HG03457 (cell line): Measurements from ENCODE around the gene GPR173.

Experiments used
- ATAC-seq: cut with Tn5 transposase; IDR thresholded peaks from one replicate; pipeline ENCODE4 v1.9.1; 2021; ENCODE audit warnings: moderate number of reproducible peaks; ENCODE audit not compliant: unreplicated experiment

GPR173 gene

DNA sequence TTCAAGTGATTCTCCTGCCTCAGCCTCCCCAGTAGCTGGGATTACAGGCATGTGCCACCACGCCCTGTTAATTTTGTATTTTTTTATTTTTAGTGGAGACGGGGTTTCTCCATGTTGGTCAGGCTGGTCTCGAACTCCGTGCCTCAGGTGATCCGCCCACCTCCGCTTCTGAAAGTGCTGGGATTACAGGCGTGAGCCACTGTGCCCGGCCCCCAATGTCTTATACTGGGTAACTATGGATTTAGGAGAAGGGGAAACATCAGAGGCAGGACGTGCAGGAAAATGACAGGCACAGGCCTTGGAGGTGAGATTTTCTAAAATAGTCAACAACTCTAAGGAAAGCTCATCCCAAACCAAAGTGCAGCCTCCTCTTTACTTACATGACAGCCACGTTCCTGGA, 22.5 kb downstream of the GPR173 start:
- no peak for ATAC-seq

DNA sequence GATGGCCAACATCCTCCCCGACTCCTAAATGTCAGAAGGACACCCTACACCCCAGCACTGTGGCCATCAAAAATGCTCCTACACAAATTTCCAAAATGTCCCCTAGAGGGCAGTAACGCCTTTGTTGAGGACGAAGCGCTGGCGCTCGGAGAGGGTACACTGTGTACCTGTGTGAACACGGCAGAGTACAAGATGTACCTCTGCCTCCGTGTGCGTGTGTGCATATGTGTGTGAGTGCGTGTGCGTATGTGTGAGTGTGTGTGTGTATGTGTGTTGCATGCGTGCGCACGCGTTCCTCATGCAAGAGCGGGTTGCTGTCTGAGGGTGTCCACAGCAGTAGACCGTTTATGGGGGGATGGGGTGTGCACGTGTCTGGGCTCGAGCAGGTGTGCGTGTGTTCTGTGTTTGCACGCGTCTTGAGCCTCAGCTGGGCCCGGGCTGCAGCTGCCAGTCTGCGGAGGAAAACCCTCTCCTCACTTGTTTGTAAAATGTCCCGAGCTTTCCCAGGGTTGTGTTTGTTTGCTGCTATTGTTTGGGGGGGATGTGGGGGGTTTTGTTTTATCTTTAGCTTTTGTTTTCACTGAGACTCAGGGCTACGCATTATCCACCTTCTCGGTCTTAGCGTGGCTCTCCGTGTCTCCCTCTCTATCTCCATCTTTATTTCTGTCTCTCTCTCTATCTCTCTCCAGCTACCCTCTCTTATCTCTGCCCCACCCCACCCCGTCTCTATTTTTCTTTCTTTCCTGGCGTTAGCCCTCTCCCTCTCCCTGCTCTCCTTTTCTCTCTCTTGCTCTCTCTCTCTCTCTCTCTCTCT, 23.2 kb downstream of the GPR173 start:
- no peak for ATAC-seq

DNA sequence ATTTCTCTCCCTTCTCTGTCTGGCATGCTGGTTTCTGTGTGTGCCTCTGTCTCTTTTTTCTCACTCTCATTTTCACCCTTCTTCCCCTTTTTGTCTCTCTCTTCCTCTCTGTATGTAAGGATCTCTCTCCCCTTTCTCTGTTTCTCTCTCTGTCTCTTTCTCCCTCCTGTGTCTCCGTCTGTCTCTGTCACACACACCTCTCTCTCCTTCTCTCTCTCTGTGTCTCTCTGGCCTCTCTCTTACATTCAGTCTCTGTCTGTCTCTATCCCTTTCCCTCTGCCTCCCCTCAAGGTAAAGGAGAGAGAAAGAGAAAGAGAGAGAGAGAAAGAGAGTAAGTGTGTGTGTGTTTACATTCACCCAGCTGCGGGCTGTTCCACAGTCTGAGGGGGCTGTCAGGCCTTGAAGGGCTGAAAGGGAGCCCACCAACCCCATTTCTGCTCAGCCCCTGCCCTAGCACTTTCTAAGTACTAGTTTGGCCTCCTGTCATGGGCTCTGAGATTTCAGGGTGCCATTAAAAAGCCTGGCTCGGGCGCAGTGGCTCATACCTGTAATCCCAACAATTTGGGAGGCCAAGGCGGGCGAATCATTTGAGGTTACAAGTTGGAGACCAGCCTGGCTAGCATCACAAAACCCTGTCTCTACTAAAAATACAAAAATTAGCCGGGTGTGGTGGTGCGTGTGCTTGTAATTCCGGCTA, 24.0 kb downstream of the GPR173 start:
- no peak for ATAC-seq

DNA sequence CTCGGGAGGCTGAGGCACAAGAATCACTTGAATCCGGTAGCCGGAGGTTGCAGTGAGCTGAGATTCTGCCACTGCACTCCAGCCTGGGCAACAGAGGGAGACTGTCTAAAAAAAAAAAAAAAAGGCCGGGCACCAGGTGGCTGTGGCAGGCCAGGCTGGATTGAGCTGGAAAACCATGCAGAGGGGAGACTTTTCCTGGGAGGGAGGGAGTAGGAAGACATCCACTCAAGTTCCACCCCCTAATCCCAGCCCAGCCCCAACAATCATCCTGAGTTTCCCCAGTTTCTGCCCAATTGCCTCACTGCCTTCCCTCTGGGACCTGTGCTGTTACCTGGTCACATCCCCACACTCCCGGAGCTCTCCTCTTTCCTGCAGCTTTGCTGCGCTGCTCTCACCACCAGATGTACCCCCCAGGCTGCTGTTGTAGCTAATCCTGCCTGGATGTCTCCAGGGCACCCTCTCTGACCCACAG, 24.6 kb downstream of the GPR173 start:
- ATAC-seq: no peak

DNA sequence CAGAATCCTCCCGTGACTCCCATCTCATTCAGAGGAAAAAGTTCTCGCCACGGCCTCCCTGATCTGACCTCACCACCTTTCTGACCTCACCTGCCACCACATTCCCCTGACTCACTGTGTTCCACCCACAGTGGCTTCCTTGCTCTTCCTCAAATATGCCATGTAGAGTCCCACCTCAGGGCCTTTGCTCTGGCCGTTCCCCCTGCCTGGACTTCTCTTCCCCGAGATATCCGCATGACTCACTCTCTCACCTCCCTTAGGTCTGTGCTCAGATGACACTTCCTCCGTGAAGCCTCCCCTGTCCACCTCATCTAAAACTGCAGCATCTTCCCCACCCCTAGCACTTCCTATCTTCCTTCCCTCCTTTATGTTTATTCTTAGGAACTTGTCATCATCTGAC, 26.4 kb downstream of the GPR173 start:
- ATAC-seq: no peak

DNA sequence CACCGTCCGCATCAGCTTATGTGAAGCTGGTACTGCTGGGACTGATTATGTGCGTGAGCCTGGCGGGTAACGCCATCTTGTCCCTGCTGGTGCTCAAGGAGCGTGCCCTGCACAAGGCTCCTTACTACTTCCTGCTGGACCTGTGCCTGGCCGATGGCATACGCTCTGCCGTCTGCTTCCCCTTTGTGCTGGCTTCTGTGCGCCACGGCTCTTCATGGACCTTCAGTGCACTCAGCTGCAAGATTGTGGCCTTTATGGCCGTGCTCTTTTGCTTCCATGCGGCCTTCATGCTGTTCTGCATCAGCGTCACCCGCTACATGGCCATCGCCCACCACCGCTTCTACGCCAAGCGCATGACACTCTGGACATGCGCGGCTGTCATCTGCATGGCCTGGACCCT, 28.1 kb downstream of the GPR173 start:
- no peak for ATAC-seq

DNA sequence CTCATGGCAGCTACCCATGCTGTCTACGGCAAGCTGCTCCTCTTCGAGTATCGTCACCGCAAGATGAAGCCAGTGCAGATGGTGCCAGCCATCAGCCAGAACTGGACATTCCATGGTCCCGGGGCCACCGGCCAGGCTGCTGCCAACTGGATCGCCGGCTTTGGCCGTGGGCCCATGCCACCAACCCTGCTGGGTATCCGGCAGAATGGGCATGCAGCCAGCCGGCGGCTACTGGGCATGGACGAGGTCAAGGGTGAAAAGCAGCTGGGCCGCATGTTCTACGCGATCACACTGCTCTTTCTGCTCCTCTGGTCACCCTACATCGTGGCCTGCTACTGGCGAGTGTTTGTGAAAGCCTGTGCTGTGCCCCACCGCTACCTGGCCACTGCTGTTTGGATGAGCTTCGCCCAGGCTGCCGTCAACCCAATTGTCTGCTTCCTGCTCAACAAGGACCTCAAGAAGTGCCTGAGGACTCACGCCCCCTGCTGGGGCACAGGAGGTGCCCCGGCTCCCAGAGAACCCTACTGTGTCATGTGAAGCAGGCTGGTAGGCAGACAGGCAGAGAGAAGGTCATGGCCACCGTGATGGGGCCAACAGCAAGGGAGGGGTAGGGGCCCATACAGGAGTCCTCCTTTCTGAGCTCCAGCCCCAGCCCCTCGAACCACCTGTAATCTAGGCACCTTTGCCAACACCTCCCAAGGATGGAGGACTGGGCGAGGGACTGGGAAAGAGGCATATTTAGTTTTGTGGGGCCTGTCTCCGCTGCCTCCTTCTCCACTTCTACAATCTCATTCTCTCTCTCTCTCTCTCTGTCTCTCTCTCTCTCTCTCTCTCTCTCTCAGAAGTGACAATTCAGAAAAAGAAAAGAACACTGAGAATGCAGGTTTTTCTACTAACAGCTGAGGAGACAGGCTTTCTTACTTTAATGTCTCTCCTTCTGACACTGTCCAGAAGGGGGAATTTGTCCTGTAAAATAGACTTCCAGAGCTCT, 28.9 kb downstream of the GPR173 start:
- no peak for ATAC-seq

DNA sequence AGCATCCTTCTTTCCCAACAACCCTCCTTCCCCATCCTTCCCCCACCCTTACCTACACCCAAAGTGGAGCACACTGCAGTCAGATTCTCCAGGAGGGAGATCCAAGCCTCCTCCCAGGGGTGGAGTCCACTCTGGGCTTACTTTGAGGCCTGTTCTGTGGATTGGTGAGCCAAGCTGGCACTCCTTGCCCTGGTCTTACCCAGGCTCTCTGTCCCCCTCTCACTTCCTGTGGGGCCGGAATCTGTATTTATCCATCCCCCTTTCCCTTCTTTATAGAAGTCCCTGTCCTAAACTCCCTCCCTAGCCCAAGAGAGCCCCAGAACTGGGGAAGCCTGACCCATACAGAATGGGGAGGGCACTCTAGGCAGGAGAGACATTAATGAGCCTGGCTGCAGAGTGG, 30.4 kb downstream of the GPR173 start:
- no peak for ATAC-seq

DNA sequence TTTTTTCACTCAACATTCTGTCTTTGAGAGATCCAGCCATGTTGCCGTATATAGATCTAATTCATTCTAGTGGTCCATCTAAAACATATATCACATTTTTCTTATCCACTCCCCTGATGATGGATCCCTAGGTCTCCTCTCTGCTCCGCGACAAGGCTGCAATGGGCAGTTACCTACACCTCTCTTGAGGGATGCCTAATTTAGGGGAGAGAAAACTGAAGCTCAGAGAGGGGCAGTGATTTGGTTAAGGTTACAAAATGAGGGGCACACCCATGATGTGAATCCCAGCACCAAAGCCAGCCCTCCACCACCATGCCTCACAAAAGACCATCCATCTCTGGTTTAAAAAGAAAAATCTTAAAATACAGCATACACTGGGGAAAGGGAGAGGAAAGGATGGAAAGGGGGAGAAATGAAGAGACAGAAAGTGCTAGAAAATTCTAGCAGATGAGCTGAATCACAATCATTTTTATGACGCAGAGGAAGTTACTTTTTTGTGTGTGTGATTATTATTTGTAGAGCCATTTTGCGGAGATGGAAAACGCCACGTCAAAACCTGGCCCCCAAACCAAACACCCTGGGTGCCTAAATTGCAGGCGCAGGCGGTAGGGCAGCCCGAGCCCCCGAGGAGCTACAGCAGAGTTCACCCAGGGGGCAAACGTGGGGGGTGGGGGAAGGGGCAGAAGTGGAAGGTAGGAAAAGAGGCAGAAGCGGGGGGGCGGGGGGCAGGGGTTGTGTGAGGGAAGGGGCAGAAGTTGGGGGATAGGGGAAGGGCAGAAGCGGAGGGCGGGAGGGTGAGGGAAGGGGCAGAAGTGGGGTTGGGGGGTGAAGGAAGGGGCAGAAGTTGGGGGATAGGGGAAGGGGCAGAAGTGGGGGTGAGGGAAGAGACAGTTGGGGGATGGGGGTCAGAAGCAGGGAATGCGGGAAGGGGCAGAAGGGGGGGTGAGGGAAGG, 32.3 kb downstream of the GPR173 start:
- ATAC-seq: no peak

DNA sequence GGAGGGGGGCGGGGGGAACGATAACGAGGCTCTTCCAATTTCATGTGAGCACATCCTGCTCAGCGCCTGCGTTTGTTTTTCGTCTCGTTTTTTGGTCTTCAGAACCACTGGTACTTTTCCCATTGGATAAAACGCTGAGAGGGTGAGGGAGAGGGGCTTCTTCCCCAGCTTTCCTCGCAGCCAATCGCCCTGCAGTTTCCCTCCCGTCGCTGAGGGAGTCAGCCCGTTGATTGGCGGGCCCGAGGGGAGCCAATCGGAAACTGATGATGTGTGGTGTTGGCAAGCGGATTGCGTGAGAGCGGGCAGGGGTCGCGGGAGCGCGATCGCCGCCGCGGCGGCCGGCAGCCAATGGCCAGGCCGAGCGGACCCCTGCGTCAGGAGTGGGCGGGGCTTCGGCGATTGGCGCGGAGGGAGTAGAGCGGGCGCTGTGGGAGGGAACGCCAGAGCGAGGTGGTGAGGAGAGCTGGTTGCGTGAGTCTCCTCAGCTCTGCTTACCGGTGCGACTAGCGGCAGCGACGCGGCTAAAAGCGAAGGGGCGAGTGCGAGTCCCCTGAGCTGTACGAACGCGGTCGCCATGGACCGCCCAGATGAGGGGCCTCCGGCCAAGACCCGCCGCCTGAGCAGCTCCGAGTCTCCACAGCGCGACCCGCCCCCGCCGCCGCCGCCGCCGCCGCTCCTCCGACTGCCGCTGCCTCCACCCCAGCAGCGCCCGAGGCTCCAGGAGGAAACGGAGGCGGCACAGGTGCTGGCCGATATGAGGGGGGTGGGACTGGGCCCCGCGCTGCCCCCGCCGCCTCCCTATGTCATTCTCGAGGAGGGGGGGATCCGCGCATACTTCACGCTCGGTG, 33.6 kb downstream of the GPR173 start, which contains the start of gene TSPYL2:
Gene TSPYL2, plus strand, starts transcription at position 443 of the 848 bp plus-strand sequence. Its CDS starts 132 bp downstream, at position 575.
- ATAC-seq: peak; percentile 86

DNA sequence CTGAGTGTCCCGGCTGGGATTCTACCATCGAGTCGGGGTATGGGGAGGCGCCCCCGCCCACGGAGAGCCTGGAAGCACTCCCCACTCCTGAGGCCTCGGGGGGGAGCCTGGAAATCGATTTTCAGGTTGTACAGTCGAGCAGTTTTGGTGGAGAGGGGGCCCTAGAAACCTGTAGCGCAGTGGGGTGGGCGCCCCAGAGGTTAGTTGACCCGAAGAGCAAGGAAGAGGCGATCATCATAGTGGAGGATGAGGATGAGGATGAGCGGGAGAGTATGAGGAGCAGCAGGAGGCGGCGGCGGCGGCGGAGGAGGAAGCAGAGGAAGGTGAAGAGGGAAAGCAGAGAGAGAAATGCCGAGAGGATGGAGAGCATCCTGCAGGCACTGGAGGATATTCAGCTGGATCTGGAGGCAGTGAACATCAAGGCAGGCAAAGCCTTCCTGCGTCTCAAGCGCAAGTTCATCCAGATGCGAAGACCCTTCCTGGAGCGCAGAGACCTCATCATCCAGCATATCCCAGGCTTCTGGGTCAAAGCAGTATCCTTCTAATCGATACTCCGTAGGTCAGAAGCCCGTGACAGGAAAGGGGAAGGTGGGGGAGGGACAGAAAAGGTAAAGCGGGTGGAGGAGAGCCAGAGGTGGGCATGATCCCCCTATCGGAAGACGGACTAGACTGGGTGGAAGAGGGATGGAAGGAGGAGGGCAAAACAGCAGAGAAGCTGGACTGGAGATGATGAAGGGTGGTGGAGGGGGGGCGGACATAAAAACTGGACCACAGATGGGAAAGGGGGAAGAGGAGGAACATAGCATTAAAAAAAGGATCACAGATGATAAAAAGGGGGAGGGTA, 34.4 kb downstream of the GPR173 start:
- ATAC-seq: no peak

DNA sequence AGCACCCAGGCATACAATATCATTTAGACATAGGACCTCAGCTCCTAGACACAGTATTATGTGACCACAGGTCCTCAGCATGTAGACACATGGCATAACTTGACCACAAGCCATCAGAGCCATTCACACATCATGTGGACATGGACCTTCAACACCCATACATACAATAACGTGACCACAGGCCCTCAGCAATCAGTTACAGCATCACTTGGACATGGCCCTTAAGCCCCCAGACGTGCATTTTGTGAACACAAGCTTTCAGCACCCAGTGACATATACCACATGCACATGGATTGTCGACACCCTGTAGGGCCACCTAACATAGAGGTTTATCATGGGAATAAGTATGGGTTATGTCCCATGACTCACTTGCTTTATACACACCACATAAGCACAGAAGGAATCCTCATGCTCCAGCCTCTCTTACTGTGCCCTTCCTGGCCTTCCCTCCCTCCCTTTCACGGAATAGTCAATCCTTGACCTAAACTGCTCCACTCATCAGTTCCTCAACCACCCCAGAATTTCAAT, 35.5 kb downstream of the GPR173 start:
- ATAC-seq: no peak

DNA sequence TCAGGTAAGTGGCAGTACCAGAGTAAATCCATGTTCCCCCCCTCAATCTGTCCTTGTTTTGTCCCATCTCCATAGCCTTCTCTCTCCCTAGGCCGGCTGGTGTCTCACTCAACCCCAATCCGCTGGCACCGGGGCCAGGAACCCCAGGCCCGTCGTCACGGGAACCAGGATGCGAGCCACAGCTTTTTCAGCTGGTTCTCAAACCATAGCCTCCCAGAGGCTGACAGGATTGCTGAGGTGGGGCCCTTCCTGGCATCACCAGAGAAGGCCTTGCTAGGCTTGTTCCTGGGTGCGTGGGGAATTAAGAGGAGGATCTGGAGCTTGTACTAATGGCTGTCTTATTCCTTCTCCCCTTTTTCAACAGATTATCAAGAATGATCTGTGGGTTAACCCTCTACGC, 36.3 kb downstream of the GPR173 start:
- no peak for ATAC-seq

DNA sequence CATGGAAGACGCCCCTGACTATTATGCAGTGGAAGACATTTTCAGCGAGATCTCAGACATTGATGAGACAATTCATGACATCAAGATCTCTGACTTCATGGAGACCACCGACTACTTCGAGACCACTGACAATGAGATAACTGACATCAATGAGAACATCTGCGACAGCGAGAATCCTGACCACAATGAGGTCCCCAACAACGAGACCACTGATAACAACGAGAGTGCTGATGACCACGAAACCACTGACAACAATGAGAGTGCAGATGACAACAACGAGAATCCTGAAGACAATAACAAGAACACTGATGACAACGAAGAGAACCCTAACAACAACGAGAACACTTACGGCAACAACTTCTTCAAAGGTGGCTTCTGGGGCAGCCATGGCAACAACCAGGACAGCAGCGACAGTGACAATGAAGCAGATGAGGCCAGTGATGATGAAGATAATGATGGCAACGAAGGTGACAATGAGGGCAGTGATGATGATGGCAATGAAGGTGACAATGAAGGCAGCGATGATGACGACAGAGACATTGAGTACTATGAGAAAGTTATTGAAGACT, 37.2 kb downstream of the GPR173 start:
- no peak for ATAC-seq

DNA sequence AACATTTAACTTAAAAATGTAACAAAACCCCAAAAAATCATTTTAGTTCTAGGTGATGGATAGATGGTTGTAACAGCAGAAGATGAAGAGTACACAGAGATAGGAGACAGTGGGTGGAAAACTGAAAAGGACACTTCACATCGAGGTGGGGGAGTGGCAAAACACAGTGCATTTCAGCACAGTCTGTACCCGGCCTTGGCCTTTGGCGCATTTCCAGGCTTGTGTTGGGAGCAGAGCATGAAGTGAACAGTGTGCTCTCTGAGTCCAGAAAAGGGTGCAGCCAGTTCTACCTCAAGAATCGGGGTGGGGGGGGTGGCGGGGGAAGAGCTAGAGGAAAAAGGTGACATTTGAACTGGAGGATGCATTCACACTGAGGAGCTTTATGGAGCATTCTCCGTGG, 37.9 kb downstream of the GPR173 start:
- ATAC-seq: no peak

DNA sequence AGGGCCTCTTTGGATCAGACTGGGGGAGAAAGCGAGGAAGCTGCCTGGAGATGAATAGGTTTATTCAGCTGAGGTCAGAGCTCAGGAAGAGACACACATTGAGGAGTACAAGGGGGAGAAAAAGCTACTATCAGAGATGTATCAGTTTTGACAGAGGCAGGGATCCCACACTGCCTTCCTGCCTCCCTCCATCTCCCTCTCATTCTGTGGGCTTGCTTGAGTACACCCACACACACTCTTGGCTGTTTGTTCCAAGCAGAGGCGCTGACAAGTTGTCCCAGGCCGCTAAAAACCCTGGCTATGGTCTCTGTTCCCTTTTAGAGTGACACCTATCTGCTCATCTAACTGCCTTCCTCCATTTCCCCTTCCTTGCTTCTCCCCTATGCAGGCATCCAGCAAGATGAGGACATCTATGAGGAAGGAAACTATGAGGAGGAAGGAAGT, 38.8 kb downstream of the GPR173 start:
- ATAC-seq: no peak
